Left kidney (tissue), 2 donors: ENCODE results near the gene VGLL4. TPM values are rescaled to one million over a fixed set of nuclear protein-coding genes. Genes with fewer than 3 reads are reported as not detected.

Experiments used
- DNase-seq: peaks from one replicate; pipeline ENCODE4 v3.0.0-alpha.2; 2013
- polyA plus RNA-seq: library from polyadenylated mRNA; unstranded; fragments of 120-200 nt; gene quantifications from one replicate; pipeline ENCODE4 v1.2.1, GENCODE V29; 2013; ENCODE audit not compliant: insufficient read length

Gene VGLL4
- polyA plus RNA-seq, 1 donor: 98.4 TPM

- no peak for DNase-seq
Measured at GRCh38 chr3:11566478-11566877, 77.2 kb downstream of the VGLL4 start.

- no peak for DNase-seq
Measured at GRCh38 chr3:11565932-11566331, 77.8 kb downstream of the VGLL4 start.

GRCh38 chr3:11565492-11565891, 78.2 kb downstream of the VGLL4 start:
- no peak for DNase-seq

- no peak for DNase-seq
Measured at GRCh38 chr3:11565072-11565471, 78.6 kb downstream of the VGLL4 start.

- no peak for DNase-seq
Measured at GRCh38 chr3:11564577-11565001, 79.1 kb downstream of the VGLL4 start.

- no peak for DNase-seq
Measured at GRCh38 chr3:11563865-11564185, 79.9 kb downstream of the VGLL4 start.

- DNase-seq: no peak
Measured at GRCh38 chr3:11563159-11563864, 80.4 kb downstream of the VGLL4 start.

- no peak for DNase-seq
Measured at GRCh38 chr3:11562277-11562881, 81.3 kb downstream of the VGLL4 start.

GRCh38 chr3:11560746-11561145, 83.0 kb downstream of the VGLL4 start:
- DNase-seq: no peak

GRCh38 chr3:11559816-11560633, 83.7 kb downstream of the VGLL4 start:
- DNase-seq: no peak

- DNase-seq: no peak
Measured at GRCh38 chr3:11558918-11559815, 84.5 kb downstream of the VGLL4 start.

GRCh38 chr3:11558411-11558903, 85.3 kb downstream of the VGLL4 start:
- no peak for DNase-seq

GRCh38 chr3:11558002-11558401, 85.7 kb downstream of the VGLL4 start:
- no peak for DNase-seq

- no peak for DNase-seq
Measured at GRCh38 chr3:11556851-11557644, 86.7 kb downstream of the VGLL4 start.

- no peak for DNase-seq
Measured at GRCh38 chr3:11555881-11556633, 87.7 kb downstream of the VGLL4 start.

GRCh38 chr3:11555211-11555782, 88.4 kb downstream of the VGLL4 start:
- no peak for DNase-seq

- DNase-seq: no peak
Measured at GRCh38 chr3:11554666-11555065, 89.0 kb downstream of the VGLL4 start.

GRCh38 chr3:11554236-11554610, 89.5 kb downstream of the VGLL4 start:
- no peak for DNase-seq

- no peak for DNase-seq
Measured at GRCh38 chr3:11553436-11554235, 90.1 kb downstream of the VGLL4 start.
